ENCODE measurements around the gene VGF. TPM values are rescaled to one million over a fixed set of nuclear protein-coding genes. Genes with fewer than 3 reads are reported as not detected.

The VGF gene
- total and polyA plus RNA-seq, 3 donors from 2014 or later: 0.87 to 2.3 (median 1.2) TPM

- Histone ChIP-seq H3K4me1 (peaks cover 18% of the 10 kb centered on the region), H3K9me3 (no peaks in the 10 kb centered on the region), H3K4me3 (no peak overlapping the region), H3K36me3 (ENCODE audit: low read depth, missing control alignments) (no peaks in the 10 kb centered on the region), H3K27ac (no peak overlapping the region), H3K27me3 (no peaks in the 10 kb centered on the region)
- WGBS, 2 donors: 84 to 90% methylated on average over 12 to 31 of the region's 31 CpGs
- intact Hi-C loops (cut with DNase I; ENCODE audit: low total_unique reads): loop anchor here (10.0 kb wide), 1 partner anchor 125 kb away; no protein-coding TSS in a partner anchor
- TF ChIP-seq CTCF (IDR thresholded peaks at IDR 0.05) (no peak), POLR2A (IDR thresholded peaks at IDR 0.05) (no peak)
- no peak for DNase-seq
These were observed 5.4 kb downstream of the VGF start for GRCh38 chr7:101159696-101160674.

- H3K27ac ChIP-seq: no peak overlapping the region
- H3K9me3 ChIP-seq: no peaks in the 10 kb centered on the region
- WGBS, 2 donors: 90 to 91% methylated on average over 11 to 14 of the region's 14 CpGs
- H3K36me3 ChIP-seq (ENCODE audit: low read depth, missing control alignments): no peaks in the 10 kb centered on the region
- no peaks in the 10 kb centered on the region for H3K27me3 ChIP-seq
- DNase-seq: no peak
- no peak overlapping the region for H3K4me3 ChIP-seq
- no peak for TF ChIP-seq CTCF (IDR thresholded peaks at IDR 0.05)
- TF ChIP-seq POLR2A (IDR thresholded peaks at IDR 0.05): no peak
- peaks cover 11% of the 10 kb centered on the region for H3K4me1 ChIP-seq
- intact Hi-C loops (cut with DNase I; ENCODE audit: low total_unique reads): no loop called here
These were observed 8.3 kb downstream of the VGF start for GRCh38 chr7:101156866-101157589.

GRCh38 chr7:101156277-101156676, 9.1 kb downstream of the VGF start:
- TF ChIP-seq POLR2A (IDR thresholded peaks at IDR 0.05) (no peak), CTCF (IDR thresholded peaks at IDR 0.05) (no peak)
- Histone ChIP-seq H3K27ac (no peak overlapping the region), H3K4me1 (peaks cover 11% of the 10 kb centered on the region), H3K9me3 (no peaks in the 10 kb centered on the region), H3K4me3 (no peak overlapping the region), H3K36me3 (ENCODE audit: low read depth, missing control alignments) (no peaks in the 10 kb centered on the region), H3K27me3 (no peaks in the 10 kb centered on the region)
- intact Hi-C loops (cut with DNase I; ENCODE audit: low total_unique reads): no loop called here
- no peak for DNase-seq
- WGBS, 2 donors: 69 to 87% methylated on average over 4 to 6 of the region's 6 CpGs

GRCh38 chr7:101155303-101155702, 10.1 kb downstream of the VGF start:
- intact Hi-C loops (cut with DNase I; ENCODE audit: low total_unique reads): no loop called here
- H3K36me3 ChIP-seq (ENCODE audit: low read depth, missing control alignments): no peaks in the 10 kb centered on the region
- H3K4me1 ChIP-seq: peaks cover 11% of the 10 kb centered on the region
- TF ChIP-seq CTCF (IDR thresholded peaks at IDR 0.05): no peak
- TF ChIP-seq POLR2A (IDR thresholded peaks at IDR 0.05): no peak
- no peak for DNase-seq
- H3K27me3 ChIP-seq: no peaks in the 10 kb centered on the region
- 33 to 43% methylated on average over 4 of the region's 4 CpGs for WGBS, 2 donors
- no peaks in the 10 kb centered on the region for H3K9me3 ChIP-seq
- no peak overlapping the region for H3K27ac ChIP-seq
- peak overlapping the region in 1 of 2 donors; percentile 93 for H3K4me3 ChIP-seq
